HS-5 (cell line): ENCODE measurements around the gene ABHD16A.

Experiments used
- DNase-seq: peaks from one replicate; pipeline ENCODE4 v3.0.0-alpha.2; 2012; ENCODE audit warnings: low read depth

Gene ABHD16A

GRCh38 chr6:31689249-31690110 is 13.6 kb downstream of the ABHD16A start:
- DNase-seq = no peak

GRCh38 chr6:31687860-31688693 is 15.0 kb downstream of the ABHD16A start:
- no peak for DNase-seq

- DNase-seq = no peak
Observed at GRCh38 chr6:31687321-31687720, 15.8 kb downstream of the ABHD16A start.

DNA sequence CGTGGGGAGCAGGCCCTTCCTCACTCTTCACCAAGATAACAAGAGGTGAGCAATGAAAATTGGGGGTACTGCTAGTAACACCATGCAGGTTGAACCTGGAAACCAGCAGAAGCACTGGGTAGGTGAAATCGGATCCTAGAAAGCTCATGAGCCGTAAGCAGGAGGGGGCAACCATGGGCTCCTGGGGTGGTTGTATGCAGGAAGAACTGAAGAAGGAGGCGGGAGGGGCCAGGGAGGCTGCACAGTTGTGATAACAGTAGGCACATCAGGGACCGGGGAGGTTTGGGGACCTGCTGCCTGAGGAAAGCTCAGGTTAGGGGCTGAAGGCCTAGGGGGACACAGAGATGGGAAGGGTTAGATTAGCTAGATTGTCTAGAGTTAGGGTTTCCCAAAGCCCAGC is 16.6 kb downstream of the ABHD16A start:
- no peak for DNase-seq

DNA sequence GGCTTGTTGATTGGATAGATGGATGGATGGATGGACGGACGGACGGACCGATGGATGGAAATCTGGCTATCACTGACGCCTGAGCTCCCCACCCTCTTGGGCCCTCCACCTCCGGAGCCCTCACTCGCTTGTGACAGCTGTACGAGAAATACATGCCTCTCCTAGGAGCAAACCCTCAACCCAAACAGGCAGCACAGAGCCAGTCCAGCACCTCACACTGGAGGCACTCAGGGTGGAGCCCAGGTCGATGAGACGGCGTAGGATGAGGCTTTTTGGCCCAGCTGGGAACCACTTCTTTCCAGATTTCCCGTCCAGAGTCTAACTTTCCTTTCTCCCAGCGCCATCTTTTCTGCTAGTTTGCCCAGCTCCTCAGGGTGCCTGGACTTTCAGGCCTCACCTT is 19.5 kb downstream of the ABHD16A start:
- DNase-seq = no peak

DNA sequence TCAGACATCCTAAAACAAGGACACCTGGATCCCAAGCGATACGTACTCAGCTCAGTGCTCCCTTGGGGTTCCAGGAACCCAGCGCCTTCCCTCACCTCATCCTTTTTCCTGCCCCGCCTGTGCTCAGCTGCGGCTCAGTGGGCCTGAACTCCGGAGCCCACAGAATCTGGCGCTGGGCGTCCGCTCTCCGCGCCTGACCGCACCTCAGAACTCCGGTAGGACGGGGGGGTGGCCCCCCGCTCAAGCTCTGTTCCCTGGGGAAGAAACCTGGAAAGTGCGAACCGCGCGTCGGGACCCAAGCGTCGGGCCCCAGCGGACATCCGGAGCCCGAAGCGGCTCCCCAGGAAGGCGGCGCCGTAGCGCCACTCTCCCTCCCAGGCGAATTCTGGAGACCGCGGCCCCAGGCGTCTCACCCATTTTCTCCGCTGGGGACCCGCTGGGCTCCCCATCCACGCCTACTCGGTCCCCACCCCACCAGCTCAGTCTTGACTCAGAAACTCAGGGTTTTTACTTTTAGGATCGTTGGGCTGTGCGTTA is 21.9 kb downstream of the ABHD16A start:
- no peak for DNase-seq

DNA sequence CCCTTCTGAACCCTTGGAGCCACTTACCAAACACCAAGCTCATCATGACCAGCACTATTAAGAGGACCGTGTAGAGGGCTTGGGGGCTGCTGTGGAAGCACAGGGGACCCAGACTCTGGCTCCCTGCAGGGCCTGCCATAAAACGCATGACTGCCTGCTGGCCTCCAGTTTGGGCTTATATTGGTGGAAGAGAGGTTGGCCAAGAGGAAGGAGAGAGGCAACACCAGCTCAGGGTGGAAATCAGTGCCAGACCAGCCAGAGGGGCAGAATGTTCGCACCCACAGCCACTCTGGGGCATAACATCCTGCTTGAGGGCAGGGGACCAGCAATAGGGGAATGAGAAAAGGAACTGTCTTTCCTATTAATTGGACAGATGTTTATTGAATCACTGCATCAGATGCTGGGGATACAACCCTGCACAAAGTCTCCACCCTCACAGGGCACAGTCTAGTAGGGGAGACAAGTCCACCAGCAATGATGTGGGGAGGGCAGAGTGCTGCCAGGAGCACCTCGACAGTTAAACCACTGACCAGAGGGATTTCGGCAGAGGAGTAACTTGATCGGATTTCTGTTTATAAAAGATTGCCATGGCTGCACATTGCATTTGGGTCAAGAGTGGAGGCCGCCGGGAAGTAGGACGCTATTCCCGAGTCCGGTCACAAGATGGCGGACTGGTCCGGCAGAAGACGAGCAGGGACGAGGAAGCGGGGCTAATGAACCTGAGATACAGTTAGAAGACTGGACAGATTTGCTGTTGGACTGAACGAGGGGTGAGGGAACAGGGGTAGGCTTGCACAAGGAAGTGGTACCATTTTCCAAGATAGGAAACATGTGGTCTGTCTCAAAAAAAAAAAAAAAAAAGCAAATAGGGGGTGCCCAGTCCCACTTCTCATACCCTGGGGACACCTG is 22.6 kb downstream of the ABHD16A start, which contains the start of gene LY6G5C:
LY6G5C (minus strand) TSS at position 842 of the 909 bp plus-strand sequence; CDS start at position 148, 694 bp downstream.
- no peak for DNase-seq

DNA sequence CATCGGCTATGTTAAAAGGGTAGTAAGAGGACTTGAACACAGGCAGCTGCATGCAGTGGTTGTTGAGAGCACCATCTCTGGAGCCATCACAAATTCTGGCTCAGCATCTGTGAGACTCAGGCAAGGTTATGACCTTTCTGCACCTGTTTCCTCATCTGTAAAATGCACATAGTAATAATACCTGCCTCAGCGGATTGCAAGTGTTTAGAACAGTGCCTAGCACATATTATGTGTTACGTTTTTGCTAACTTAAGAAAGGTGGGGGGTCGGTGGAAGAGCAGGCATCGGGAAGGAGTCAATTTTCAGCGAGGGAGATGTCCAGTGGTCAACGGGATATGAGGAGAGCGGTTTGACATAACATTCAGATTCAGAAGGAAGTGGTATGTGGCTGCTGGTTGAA is 25.2 kb downstream of the ABHD16A start:
- no peak for DNase-seq

DNA sequence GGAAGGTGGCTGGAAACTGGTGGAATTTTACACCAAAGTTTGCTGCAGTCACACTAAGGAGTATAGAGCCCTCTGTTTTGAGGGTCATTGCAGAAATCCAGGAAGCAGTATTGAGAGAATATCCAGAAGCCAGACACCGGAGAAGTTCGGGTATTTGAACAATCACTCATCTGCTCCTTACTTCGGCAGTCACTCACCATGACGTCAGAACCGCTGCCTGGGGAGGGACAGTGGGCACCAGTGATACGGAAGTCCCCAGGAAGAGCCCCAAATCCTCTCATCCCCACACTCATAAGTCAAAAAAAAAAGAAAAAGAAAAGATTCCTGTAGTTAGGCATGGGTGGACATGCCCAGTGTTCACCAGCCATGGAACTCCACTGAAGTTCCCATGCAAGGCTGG is 26.2 kb downstream of the ABHD16A start:
- no peak for DNase-seq

DNA sequence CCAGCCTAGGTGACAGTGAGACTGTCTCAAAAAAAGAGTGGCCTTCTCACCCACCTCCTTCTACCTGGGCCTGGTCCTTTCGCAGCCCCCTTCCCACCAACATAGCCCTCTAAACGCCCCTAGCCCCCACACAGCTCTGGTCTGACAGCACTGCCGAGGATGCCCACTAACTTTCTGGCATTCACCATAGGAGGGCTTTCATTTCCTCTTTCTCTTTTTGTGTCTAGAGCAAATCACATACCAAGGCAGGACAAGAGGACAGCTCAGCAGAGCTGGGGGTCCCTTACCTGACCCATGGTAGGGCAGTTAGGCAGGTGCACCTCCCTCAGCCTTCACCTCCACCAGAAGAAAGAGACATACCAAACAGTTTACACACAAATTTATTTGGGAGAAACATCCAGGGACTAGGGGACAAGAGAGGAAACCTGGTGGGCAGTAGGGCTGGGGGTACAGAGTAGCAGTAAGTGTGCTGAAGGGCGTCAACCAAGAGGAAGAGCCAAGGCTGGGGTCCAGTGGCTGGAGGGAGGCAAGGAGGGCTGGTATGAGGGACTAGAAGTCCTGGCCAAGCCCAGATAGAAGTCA is 26.7 kb downstream of the ABHD16A start:
- no peak for DNase-seq

DNA sequence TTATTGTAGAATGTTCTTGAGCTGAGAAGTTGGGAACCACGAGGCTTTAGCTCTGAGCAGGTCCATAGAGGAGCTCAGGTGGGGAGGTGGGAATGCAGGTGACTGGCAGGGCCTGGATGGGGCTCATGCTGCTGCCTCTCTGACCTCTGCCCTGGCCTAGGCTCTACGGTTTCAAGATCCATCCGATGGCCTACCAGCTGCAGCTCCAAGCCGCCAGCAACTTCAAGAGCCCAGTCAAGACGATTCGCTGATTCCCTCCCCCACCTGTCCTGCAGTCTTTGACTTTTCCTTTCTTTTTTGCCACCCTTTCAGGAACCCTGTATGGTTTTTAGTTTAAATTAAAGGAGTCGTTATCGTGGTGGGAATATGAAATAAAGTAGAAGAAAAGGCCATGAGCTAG is 33.4 kb downstream of the ABHD16A start, which contains the start of gene LY6G5B:
LY6G5B (plus strand) TSS at position 301 of the 400 bp plus-strand sequence. CDS start 975 bp downstream, outside the sequence.
- no peak for DNase-seq

GRCh38 chr6:31666337-31666965 is 36.7 kb downstream of the ABHD16A start:
- DNase-seq = no peak

DNA sequence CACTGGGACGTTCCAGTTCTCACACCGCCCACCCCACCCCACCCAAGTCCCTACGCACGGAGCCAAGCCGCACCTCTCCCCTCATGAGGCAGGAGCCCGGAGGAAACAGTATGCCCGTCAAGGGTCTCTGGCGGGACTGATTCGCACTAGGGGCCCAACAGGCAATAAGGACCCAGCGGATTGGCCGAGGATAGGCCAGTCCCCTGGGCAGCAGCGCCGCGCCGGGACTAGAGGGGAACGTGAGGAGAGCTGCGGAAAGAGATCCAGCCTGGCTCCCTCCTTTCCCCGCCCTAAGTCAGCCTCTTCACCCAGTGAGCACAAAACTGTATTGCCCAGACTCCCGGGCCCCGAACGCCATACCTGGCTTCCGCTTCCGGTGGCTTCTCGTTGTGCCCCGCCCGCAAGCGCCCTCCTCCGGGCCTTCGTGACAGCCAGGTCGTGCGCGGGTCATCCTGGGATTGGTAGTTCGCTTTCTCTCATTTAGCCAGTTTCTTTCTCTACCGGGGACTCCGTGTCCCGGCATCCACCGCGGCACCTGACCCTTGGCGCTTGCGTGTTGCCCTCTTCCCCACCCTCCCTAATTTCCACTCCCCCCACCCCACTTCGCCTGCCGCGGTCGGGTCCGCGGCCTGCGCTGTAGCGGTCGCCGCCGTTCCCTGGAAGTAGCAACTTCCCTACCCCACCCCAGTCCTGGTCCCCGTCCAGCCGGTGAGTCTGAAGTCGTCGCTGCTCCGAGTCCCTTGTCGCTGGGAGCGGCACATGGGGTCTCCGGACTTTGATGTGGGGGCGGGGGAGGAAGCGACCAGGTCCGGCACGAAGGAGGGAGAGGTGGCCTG is 37.4 kb downstream of the ABHD16A start, which contains the start of gene CSNK2B:
CSNK2B (plus strand) TSS at position 580 of the 836 bp plus-strand sequence. CDS start 752 bp downstream, outside the sequence.
- peak; percentile 89 for DNase-seq

GRCh38 chr6:31664790-31665500 is 38.2 kb downstream of the ABHD16A start, which contains the start of gene GPANK1:
TSS of gene GPANK1 (minus strand) at chr6:31664997. CDS start at chr6:31664478, 519 bp downstream.
- peak; percentile 85 for DNase-seq

- DNase-seq = peak; percentile 60
Observed at GRCh38 chr6:31663961-31664789, 38.9 kb downstream of the ABHD16A start.

DNA sequence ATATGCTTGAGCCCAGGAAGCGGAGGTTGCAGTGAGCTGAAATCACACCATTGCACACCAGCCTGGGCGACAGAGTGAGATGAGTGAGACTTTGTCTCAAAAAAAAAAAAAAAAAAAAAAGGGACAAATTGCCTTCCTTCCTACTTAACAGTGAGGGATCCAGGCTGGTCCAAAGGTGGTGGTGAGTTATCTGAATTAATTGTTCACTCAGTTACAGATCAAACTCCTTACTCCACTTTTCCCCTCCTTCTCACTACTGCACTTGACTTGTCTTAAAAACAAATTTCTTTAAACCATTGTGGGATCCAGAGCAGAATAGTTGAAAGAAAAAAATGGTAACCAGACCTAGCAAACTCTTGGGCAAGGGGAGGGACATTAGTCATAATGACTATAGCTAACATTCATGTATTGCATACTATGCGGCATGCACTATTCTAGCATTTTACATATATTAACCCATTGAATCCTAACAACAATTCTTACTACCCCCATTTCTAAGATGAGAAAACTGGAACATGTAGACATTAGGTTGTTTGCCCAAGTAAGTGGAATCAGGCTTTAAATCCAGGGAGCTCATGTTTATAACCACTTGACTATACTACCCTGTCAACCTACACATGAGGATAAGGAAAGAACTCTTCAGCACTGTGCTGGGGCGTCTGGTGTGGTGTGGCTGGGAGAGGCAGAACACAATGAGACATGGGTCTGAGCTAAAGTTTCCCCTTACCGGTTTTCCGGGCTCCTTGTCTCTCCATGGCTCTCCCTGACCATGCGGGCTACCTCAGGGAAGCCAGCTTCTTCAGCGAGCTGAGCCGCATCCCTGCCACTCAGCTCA is 39.8 kb downstream of the ABHD16A start:
- peak; percentile 49 for DNase-seq
